Endothelial cell of umbilical vein (primary cell): ENCODE results near the gene PKD1L1. TPM values are rescaled to one million over a fixed set of nuclear protein-coding genes. Genes with fewer than 3 reads are reported as not detected.

Experiments used
- BruUV-seq: library from RNA; stranded (reverse); fragments of 400-500 nt; replicated peaks from 2 replicates; lab custom pipeline; 2021; lab: Mats Ljungman, UMichigan
- CTCF ChIA-PET: fragments of 300-600, 350-600 bp; sonication (Branson Sonifier 250); formaldehyde crosslinking; loops from one replicate; lab custom pipeline; 2021; ENCODE audit warnings: antibody characterized with exemption, inconsistent platforms; lab: Charles Lee
- POLR2A ChIA-PET: fragments of 300-600, 350-600 bp; sonication (Branson Sonifier 250); formaldehyde crosslinking; loops from one replicate; lab custom pipeline; 2021; ENCODE audit warnings: antibody characterized with exemption, inconsistent platforms; lab: Charles Lee
- DNase-seq: peaks from one replicate; pipeline ENCODE4 v3.0.0-alpha.2; 2011; ENCODE audit warnings: low read depth, low spot score
- FAIRE-seq: peaks from 2 replicates; lab custom pipeline; 2011; peaks lifted over from hg19 to GRCh38; lab: Jason Lieb, UNC
- H2AFZ ChIP-seq: 2 replicates; pipeline ENCODE4 v1.6.0; 2012; ENCODE audit warnings: low read depth, low read length, control low read depth, inconsistent platforms
- H3K27ac ChIP-seq: 2 replicates; pipeline ENCODE4 v1.5.1; 2011; ENCODE audit warnings: low read depth, mild to moderate bottlenecking, control low read depth, low read length, moderate library complexity; ENCODE audit not compliant: insufficient read depth
- H3K27me3 ChIP-seq, 2 experiments: 2 replicates each; pipeline versions ENCODE4 v1.6.0 to v1.6.1; 2011; ENCODE audit warnings: low read length in 2 of 2, mixed read lengths in 1 of 2; ENCODE audit not compliant: control insufficient read depth in 2 of 2, insufficient read depth in 2 of 2
- H3K36me3 ChIP-seq, 2 experiments: 2 replicates in 1 of 2; 3 replicates in 1 of 2; pipeline ENCODE4 v1.5.1; 2011; ENCODE audit warnings: low read length in 2 of 2, mild to moderate bottlenecking in 1 of 2, moderate library complexity in 1 of 2; ENCODE audit not compliant: control insufficient read depth in 2 of 2, insufficient read depth in 2 of 2; ENCODE audit errors: extremely low read depth in 1 of 2
- H3K4me1 ChIP-seq: 3 replicates; pipeline ENCODE4 v1.5.1; 2011; ENCODE audit warnings: mild to moderate bottlenecking, low read length; ENCODE audit not compliant: control insufficient read depth, insufficient read depth; ENCODE audit errors: extremely low read depth
- H3K4me2 ChIP-seq: 2 replicates; pipeline ENCODE4 v1.6.1; 2011; ENCODE audit warnings: low read length, control low read depth, mixed read lengths; ENCODE audit not compliant: insufficient read depth
- H3K4me3 ChIP-seq, 3 experiments: fragments of 200-600 bp in 1 of 3; sonication (generic), shearing (Covaris generic) in 1 of 3; replicated peaks in 1 of 3; 2 replicates each; pipeline ENCODE4 v1.5.1; 2011 to 2016; ENCODE audit warnings: control low read depth in 3 of 3, low read length in 3 of 3, mild to moderate bottlenecking in 2 of 3, inconsistent platforms in 1 of 3, low read depth in 1 of 3, moderate library complexity in 1 of 3; ENCODE audit not compliant: insufficient read depth in 1 of 3
- H3K79me2 ChIP-seq: 2 replicates; pipeline ENCODE4 v1.6.0; 2012; ENCODE audit warnings: low read length, inconsistent platforms; ENCODE audit not compliant: control insufficient read depth, insufficient read depth
- H3K9ac ChIP-seq: replicated peaks from 2 replicates; pipeline ENCODE3; 2011; ENCODE audit warnings: low read length, control low read depth; ENCODE audit not compliant: insufficient read depth; ENCODE audit errors: extremely low read depth
- H3K9me1 ChIP-seq: replicated peaks from 3 replicates; pipeline ENCODE4 v1.6.0; 2011; ENCODE audit warnings: mild to moderate bottlenecking, low read length; ENCODE audit not compliant: control insufficient read depth, insufficient read depth; ENCODE audit errors: extremely low read depth
- H3K9me3 ChIP-seq: replicated peaks from 2 replicates; pipeline ENCODE4 v1.5.1; 2012; ENCODE audit warnings: low read length, inconsistent platforms; ENCODE audit not compliant: control insufficient read depth, insufficient read depth
- H4K20me1 ChIP-seq: replicated peaks from 2 replicates; pipeline ENCODE3; 2011; ENCODE audit warnings: mild to moderate bottlenecking, low read length; ENCODE audit not compliant: control insufficient read depth, insufficient read depth; ENCODE audit errors: extremely low read depth
- EZH2 ChIP-seq: IDR thresholded peaks from 2 replicates; pipeline ENCODE4 v1.6.1; 2012; ENCODE audit warnings: borderline replicate concordance, low read depth, mild to moderate bottlenecking, moderate library complexity, low read length, inconsistent platforms; ENCODE audit not compliant: severe bottlenecking
- FOS ChIP-seq: IDR thresholded peaks from 2 replicates; pipeline ENCODE4 v1.6.1; 2011; ENCODE audit warnings: mild to moderate bottlenecking, low read length, moderate library complexity, borderline replicate concordance; ENCODE audit not compliant: insufficient read depth
- GATA2 ChIP-seq: IDR thresholded peaks from 2 replicates; pipeline ENCODE4 v1.7.0; 2011; ENCODE audit warnings: low read depth, mild to moderate bottlenecking, moderate library complexity, mixed read lengths, low read length; ENCODE audit not compliant: insufficient read length, insufficient read depth
- JUN ChIP-seq: IDR thresholded peaks from 2 replicates; pipeline ENCODE4 v1.6.1; 2011; ENCODE audit warnings: borderline replicate concordance, low read depth; ENCODE audit not compliant: insufficient read length, insufficient read depth
- MYC ChIP-seq: IDR thresholded peaks from one replicate; pipeline ENCODE4 v1.6.1; 2011; ENCODE audit warnings: mild to moderate bottlenecking, low read depth, low read length
- POLR2A ChIP-seq: IDR thresholded peaks from 2 replicates; pipeline ENCODE4 v1.6.1; 2012; ENCODE audit warnings: low read depth, mild to moderate bottlenecking, control low read depth, low read length
- POLR2AphosphoS5 ChIP-seq: IDR thresholded peaks from 2 replicates; pipeline ENCODE4 v1.6.1; 2012; ENCODE audit warnings: low read depth, mild to moderate bottlenecking, control low read depth, low read length, moderate library complexity; ENCODE audit not compliant: insufficient read depth
- dilution Hi-C: fragments of 300-500 bp; cut with MboI; formaldehyde crosslinking; loops from one replicate; pipeline ENCODE4 v1.15.0; 2019; ENCODE audit warnings: low sequenced_read_pairs; ENCODE audit not compliant: extremely low pct_ligation_motif_present
- intact Hi-C: fragments of 100-400 bp; cut with micrococcal nuclease; formaldehyde crosslinking; loops from one replicate; pipeline ENCODE4 v1.10.0; 2022
- polyA plus RNA-seq, 4 experiments: library from polyadenylated mRNA; depleted of rRNA in 3 of 4; stranded (reverse) in 3 of 4; unstranded in 1 of 4; fragments of >200 nt; gene quantifications; 2 replicates each; pipeline versions ENCODE4 v1.2.1 to v1.2.3, GENCODE V29; 2011 to 2012; ENCODE audit warnings: missing spikeins in 1 of 4
- total RNA-seq: library from RNA; stranded (reverse); gene quantifications from 2 replicates; pipeline ENCODE4 v1.2.3, GENCODE V29; 2021
- TF ChIP-seq, protein P1 (sequence below): IDR thresholded peaks from 2 replicates; pipeline ENCODE4 v1.6.1; 2011; ENCODE audit not compliant: insufficient read depth, insufficient read length
- TF ChIP-seq, protein P2 (sequence below), 2 donors: IDR thresholded peaks; 1 replicate in 1 of 2; 2 replicates in 1 of 2; pipeline ENCODE4 v1.5.1; 2011; ENCODE audit warnings: low read length in 2 of 2, mild to moderate bottlenecking in 2 of 2, moderate library complexity in 2 of 2, control low read depth in 1 of 2, inconsistent platforms in 1 of 2, low read depth in 1 of 2; ENCODE audit not compliant: insufficient read depth in 1 of 2; ENCODE audit errors: extremely low read depth in 1 of 2

Gene PKD1L1
- total and polyA plus RNA-seq, 2 donors (not counting 3 experiments of a cell fraction or from before 2014, with no cell fraction given): 4.1 to 5.9 TPM

DNA sequence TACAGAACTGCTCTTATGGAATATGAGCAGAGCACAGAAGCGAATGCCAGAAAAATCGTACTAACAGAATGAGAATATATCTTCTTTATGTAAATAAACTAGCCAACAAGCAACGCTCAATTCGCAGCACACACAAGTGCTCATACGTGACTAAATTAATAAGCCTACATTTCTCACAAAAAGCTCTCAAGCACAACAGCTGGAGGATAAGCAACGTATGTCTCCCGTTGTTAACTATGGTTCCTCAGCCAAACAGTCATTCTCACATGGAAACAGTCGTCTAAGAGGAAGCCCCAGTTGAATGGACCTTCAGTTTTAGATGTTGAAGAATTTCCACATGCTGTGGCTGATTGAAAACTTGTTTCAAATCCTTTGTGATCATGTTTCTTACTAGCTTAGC lies 110.4 kb downstream of the PKD1L1 start:
- H4K20me1 ChIP-seq: no peaks in the 10 kb centered on the region

More for the DNA sequence above, 110.4 kb downstream of the PKD1L1 start:
- no TSS peak for BruUV-seq
- FAIRE-seq (no peak), DNase-seq (no peak)
- Histone ChIP-seq H3K27me3 (no peaks in the 10 kb centered on the region), H3K79me2 (no peaks in the 10 kb centered on the region), H3K4me1 (no peaks in the 10 kb centered on the region), H3K36me3 (no peaks in the 10 kb centered on the region), H3K9me3 (no peaks in the 10 kb centered on the region), H3K4me3 (no peak overlapping the region), H2AFZ (no peak overlapping the region), H3K9me1 (no peaks in the 10 kb centered on the region), H3K9ac (no peak overlapping the region), H3K27ac (no peak overlapping the region), H3K4me2 (no peak overlapping the region)
- TF ChIP-seq POLR2AphosphoS5: no peak
- TF ChIP-seq POLR2A: no peak
- no peak for TF ChIP-seq EZH2
- TF ChIP-seq JUN: no peak
- no peak for TF ChIP-seq MYC
- no peak for TF ChIP-seq FOS
- TF ChIP-seq GATA2: no peak
- TF ChIP-seq, protein P1, sequence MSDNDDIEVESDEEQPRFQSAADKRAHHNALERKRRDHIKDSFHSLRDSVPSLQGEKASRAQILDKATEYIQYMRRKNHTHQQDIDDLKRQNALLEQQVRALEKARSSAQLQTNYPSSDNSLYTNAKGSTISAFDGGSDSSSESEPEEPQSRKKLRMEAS: no peak
- TF ChIP-seq, protein P2, sequence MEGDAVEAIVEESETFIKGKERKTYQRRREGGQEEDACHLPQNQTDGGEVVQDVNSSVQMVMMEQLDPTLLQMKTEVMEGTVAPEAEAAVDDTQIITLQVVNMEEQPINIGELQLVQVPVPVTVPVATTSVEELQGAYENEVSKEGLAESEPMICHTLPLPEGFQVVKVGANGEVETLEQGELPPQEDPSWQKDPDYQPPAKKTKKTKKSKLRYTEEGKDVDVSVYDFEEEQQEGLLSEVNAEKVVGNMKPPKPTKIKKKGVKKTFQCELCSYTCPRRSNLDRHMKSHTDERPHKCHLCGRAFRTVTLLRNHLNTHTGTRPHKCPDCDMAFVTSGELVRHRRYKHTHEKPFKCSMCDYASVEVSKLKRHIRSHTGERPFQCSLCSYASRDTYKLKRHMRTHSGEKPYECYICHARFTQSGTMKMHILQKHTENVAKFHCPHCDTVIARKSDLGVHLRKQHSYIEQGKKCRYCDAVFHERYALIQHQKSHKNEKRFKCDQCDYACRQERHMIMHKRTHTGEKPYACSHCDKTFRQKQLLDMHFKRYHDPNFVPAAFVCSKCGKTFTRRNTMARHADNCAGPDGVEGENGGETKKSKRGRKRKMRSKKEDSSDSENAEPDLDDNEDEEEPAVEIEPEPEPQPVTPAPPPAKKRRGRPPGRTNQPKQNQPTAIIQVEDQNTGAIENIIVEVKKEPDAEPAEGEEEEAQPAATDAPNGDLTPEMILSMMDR (IDR thresholded peaks at IDR 0.05; ENCODE audit: extremely low read depth in 1 of 2, insufficient read depth in 1 of 2, low read depth in 1 of 2, low read length in 2 of 2): no peak
- dilution Hi-C loops: no loop called here
- ChIA-PET CTCF (no interaction called here), POLR2A (no interaction called here)
- intact Hi-C loops: no loop called here
